Transverse colon (tissue), 4 donors: ENCODE results near the gene GCNT2. TPM values are rescaled to one million over a fixed set of nuclear protein-coding genes. Genes with fewer than 3 reads are reported as not detected.

Source experiments
- DNase-seq: peaks from one replicate; pipeline ENCODE4 v3.0.0-alpha.2; 2019
- H3K27ac ChIP-seq, 4 donors: fragments of 200-600 bp; sonication (generic); 2 replicates each; pipeline ENCODE4 v1.5.1; 2016 to 2018; ENCODE audit warnings: inconsistent platforms in 4 of 4
- H3K27me3 ChIP-seq: fragments of 200-600 bp; sonication (generic); 2 replicates; pipeline ENCODE4 v1.5.1; 2017; ENCODE audit warnings: inconsistent platforms
- H3K36me3 ChIP-seq, 4 donors: fragments of 200-600 bp; sonication (generic); 2 replicates each; pipeline ENCODE4 v1.5.1; 2017 to 2019; ENCODE audit warnings: inconsistent platforms in 4 of 4
- H3K4me1 ChIP-seq, 4 donors: fragments of 200-600 bp; sonication (generic); 2 replicates each; pipeline ENCODE4 v1.5.1; 2017 to 2020; ENCODE audit warnings: inconsistent platforms in 4 of 4
- H3K4me3 ChIP-seq, 4 donors: fragments of 200-600 bp; sonication (generic); 1 replicate in 1 of 4; 2 replicates in 3 of 4; pipeline versions ENCODE4 v1.5.1 to v1.6.1; 2017 to 2019; ENCODE audit warnings: inconsistent platforms in 4 of 4
- H3K9me3 ChIP-seq, 2 donors: fragments of 200-600 bp; sonication (generic); 2 replicates each; pipeline ENCODE4 v1.5.1; 2017 to 2019; ENCODE audit warnings: inconsistent platforms in 2 of 2
- CTCF ChIP-seq, 5 experiments: fragments of 200-600 bp in 3 of 5; fragments of 450-650 bp in 2 of 5; sonication (generic) in 3 of 5; IDR thresholded peaks; 1 replicate in 2 of 5; 2 replicates in 3 of 5; pipeline ENCODE4 v1.5.1; 2016 to 2017; ENCODE audit warnings: antibody characterized with exemption in 5 of 5, inconsistent platforms in 3 of 5, mild to moderate bottlenecking in 2 of 5, moderate library complexity in 1 of 5
- EP300 ChIP-seq: sonication (generic); formaldehyde crosslinking; IDR thresholded peaks from one replicate; pipeline ENCODE4 v1.6.1; 2017; ENCODE audit warnings: antibody characterized with exemption, low read depth
- POLR2A ChIP-seq: fragments of 450-650 bp; IDR thresholded peaks from one replicate; pipeline ENCODE4 v1.6.1; 2016; ENCODE audit warnings: antibody characterized with exemption, mild to moderate bottlenecking, moderate library complexity
- POLR2AphosphoS5 ChIP-seq, 3 donors: sonication (generic); formaldehyde crosslinking; IDR thresholded peaks; one replicate each; pipeline ENCODE4 v1.6.1; 2016; ENCODE audit warnings: antibody characterized with exemption in 3 of 3
- WGBS, 2 donors: methylation state at CpG; one replicate each; pipeline ENCODE4 v1.1.5; 2018; ENCODE audit warnings: low coverage in 1 of 2; 5-methylcytosine and 5-hydroxymethylcytosine counted together
- in situ Hi-C, 4 donors: fragments of 200-750 bp; cut with MboI; loops; one replicate each; pipeline versions ENCODE4 v1.15.0 to v1.15.1; 2017; ENCODE audit warnings: low sequenced_read_pairs in 3 of 4, low pct_ligation_motif_present in 1 of 4, low pct_unique_long_range_greater_than_20kb in 1 of 4
- intact Hi-C: fragments of 100-400 bp; cut with DNase I; formaldehyde crosslinking; loops from one replicate; pipeline ENCODE4 v1.15.1; 2023; ENCODE audit warnings: low total_unique reads
- total RNA-seq, 4 donors: library from RNA; depleted of rRNA; stranded (reverse); fragments of >200 nt; gene quantifications; one replicate each; pipeline ENCODE4 v1.1.0, GENCODE V29; 2016

The GCNT2 gene
- total RNA-seq, 4 donors from 2014 or later: 18.7 to 53.4 (median 31.3) TPM

- no peak for TF ChIP-seq POLR2AphosphoS5 (IDR thresholded peaks at IDR 0.05)
- Histone ChIP-seq H3K36me3 (no peaks in the 10 kb centered on the region), H3K27ac (peak overlapping the region in 3 of 4 donors; percentile 1 to 24 (median 7)), H3K27me3 (no peaks in the 10 kb centered on the region), H3K4me3 (no peak overlapping the region), H3K4me1 (peaks cover 6 to 30% (median 12%) of the 10 kb centered on the region in 4 donors), H3K9me3 (no peaks in the 10 kb centered on the region)
- in situ Hi-C loops: no loop called here
- DNase-seq: no peak
- 55 to 57% methylated on average over 3 to 10 of the region's 10 CpGs for WGBS, 2 donors
- intact Hi-C loops: no loop called here
These were observed 61.8 kb downstream of the GCNT2 start for GRCh38 chr6:10582774-10583508.

GRCh38 chr6:10583509-10583901 lies 62.4 kb downstream of the GCNT2 start:
- H3K36me3 ChIP-seq: no peaks in the 10 kb centered on the region
- no peak for TF ChIP-seq POLR2AphosphoS5 (IDR thresholded peaks at IDR 0.05)
- TF ChIP-seq CTCF (IDR thresholded peaks at IDR 0.05): no peak
- no peak for TF ChIP-seq POLR2A
- no peak for TF ChIP-seq EP300
- peak overlapping the region in 3 of 4 donors; percentile 1 to 24 (median 7) for H3K27ac ChIP-seq
- H3K4me3 ChIP-seq: no peak overlapping the region
- WGBS, 2 donors: 42 to 67% methylated on average over 3 of the region's 3 CpGs
- H3K27me3 ChIP-seq: no peaks in the 10 kb centered on the region
- DNase-seq: no peak
- in situ Hi-C loops (no loop called here), intact Hi-C loops (no loop called here)
- H3K4me1 ChIP-seq: peaks cover 6 to 30% (median 13%) of the 10 kb centered on the region in 4 donors
- no peaks in the 10 kb centered on the region for H3K9me3 ChIP-seq

GRCh38 chr6:10584607-10585006 lies 63.5 kb downstream of the GCNT2 start:
- H3K4me3 ChIP-seq: no peak overlapping the region
- in situ Hi-C loops: no loop called here
- no peaks in the 10 kb centered on the region for H3K27me3 ChIP-seq
- DNase-seq: no peak
- H3K27ac ChIP-seq: no peak overlapping the region
- 94% methylated on average over 3 of the region's 3 CpGs; no CpG with 5 or more reads in 1 of the 2 donors for WGBS, 2 donors
- TF ChIP-seq POLR2A (no peak), EP300 (no peak), POLR2AphosphoS5 (IDR thresholded peaks at IDR 0.05) (no peak), CTCF (IDR thresholded peaks at IDR 0.05) (no peak)
- intact Hi-C loops: no loop called here
- H3K36me3 ChIP-seq: no peaks in the 10 kb centered on the region
- H3K4me1 ChIP-seq: peaks cover 6 to 34% (median 18%) of the 10 kb centered on the region in 4 donors
- no peaks in the 10 kb centered on the region for H3K9me3 ChIP-seq

- no peak for TF ChIP-seq POLR2AphosphoS5 (IDR thresholded peaks at IDR 0.05)
- TF ChIP-seq CTCF (IDR thresholded peaks at IDR 0.05): no peak
- no peak for TF ChIP-seq EP300
- no peak for TF ChIP-seq POLR2A
- Histone ChIP-seq H3K4me3 (peak overlapping the region in 1 of 4 donors; percentile 10), H3K4me1 (peaks cover 6 to 34% (median 19%) of the 10 kb centered on the region in 4 donors), H3K27ac (peak overlapping the region; percentile 19 to 55 (median 37)), H3K36me3 (no peaks in the 10 kb centered on the region), H3K27me3 (no peaks in the 10 kb centered on the region), H3K9me3 (no peaks in the 10 kb centered on the region)
- intact Hi-C loops (no loop called here), in situ Hi-C loops (no loop called here)
- DNase-seq: no peak
- WGBS, 2 donors: 58 to 71% methylated on average over 9 to 13 of the region's 13 CpGs
These were observed 64.2 kb downstream of the GCNT2 start for GRCh38 chr6:10585209-10585845.
